ENCODE results near the gene ZNF277.

ZNF277 gene

GRCh38 chr7:112182749-112183148 is 23.7 kb upstream of the ZNF277 start:
- intact Hi-C loops (cut with DNase I): no loop called here
- DNase-seq: peak; percentile 65 to 96 (median 87)

DNA sequence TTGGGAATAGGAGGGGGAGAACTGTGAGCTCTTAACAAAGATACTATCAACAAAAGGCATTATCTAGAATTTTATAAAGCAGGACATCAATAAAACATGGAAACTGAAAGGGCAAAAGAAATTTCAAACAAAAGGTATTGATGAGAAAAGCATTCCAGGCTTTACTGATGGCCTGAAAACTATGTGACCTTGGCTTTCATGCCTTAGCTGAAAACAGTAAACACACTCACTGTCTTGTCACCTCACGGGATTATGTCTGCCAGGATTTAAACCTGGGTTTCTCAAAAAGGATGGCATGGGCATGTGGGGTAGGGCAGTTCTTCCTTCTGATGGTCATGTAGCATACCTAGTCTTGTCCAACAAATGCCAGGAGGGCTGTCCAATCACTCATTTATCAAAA is 23.2 kb upstream of the ZNF277 start:
- no peak for DNase-seq
- intact Hi-C loops (cut with DNase I): no loop called here

DNA sequence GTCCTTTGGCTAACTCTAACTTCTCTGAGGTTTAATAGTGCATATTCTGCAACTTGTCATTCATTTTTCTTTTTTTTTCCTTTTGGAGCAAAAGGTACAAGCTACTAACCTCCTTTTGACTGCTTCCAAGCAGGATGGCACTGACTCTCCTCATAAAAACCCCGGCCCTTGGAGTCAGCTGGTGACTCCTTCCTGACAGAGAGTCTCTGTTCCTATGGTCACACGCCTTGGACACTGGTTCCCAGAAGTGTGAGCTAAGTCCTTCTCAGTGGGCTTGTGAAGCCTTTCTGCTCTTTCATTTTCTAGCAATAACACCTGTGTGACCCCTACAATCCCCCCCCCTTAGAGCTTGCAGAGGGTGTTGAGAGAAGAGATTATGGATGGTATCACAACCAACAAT is 22.0 kb upstream of the ZNF277 start:
- intact Hi-C loops (cut with DNase I): no loop called here
- DNase-seq: peak in 25 of 42 donors; percentile 23 to 81 (median 55)

DNA sequence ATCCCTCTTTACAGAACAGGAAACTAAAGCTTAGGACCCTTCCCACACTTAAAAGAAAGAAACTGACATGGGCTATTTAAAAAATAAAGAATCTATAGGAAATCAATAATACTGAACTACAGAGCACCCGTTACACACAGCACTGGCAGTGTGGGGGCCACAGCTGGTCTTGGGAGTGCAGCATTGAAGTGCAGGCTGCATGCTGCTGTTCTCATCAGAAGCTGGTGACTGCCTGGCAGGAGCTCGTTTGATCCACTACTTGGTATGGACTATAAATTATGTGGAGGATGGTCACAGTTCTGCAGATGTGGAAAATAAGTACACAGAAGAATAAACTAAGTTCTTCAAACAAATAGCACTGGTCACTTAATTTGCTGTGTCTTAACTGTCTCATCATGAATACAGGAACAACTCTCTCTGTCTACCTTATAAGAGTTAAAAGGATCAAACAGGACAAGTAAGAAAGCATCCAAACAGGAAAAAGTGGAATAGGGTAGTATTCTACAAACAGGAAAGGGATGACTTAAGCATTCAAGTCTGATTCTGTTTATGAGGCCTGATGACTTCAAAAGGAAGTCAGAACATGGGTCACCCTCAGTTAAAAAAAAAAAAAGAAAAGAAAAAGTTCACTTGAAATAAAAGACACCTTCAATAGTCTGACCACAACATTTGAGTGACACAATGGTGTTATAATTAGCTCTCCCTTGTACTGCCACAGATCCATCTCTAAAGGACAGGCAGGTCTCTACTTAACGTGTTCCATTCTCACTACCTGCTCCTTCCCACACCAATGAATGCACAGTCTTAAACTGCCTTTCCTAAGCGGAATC is 21.3 kb upstream of the ZNF277 start:
- intact Hi-C loops (cut with DNase I): no loop called here
- peak in 22 of 42 donors; percentile 19 to 70 (median 44) for DNase-seq

DNA sequence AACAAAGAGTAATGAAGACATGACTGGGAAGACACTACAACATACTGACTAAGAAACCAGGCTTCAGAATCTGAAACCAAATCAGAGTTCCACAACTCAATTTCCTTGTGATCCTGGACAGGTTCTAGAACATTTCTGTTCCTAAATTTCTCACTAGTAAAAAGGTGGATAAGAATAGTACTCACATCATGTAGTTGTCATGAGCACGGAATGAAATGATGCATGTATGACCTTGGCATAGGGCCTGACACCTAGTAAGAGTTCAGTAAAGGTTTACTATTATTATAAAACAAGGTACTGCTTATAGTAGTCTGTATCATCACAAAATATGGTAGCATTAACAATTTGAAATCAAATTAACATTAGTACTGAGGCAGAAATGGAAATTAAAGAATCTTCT is 20.2 kb upstream of the ZNF277 start:
- intact Hi-C loops (cut with DNase I): no loop called here
- no peak for DNase-seq

GRCh38 chr7:112188257-112188656 is 18.2 kb upstream of the ZNF277 start:
- intact Hi-C loops (cut with DNase I): no loop called here
- no peak for DNase-seq

DNA sequence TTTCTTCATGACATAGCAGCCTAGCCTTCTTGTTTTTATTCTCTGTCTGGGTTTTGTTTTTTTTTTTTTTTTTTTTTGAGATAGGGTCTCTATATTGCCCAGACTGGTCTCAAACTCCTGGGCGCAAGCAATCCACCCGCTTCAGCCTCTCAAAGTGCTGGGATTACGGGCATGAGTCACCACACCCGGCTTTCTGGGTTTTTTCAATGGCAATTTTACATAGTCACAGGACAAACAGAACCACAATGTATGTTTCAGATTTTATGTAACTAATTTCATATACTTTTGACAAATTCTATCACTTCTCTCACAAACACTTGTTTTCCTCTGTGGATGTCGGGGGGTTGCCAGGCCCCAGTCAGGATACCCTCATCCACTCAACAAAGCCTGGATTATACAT is 16.8 kb upstream of the ZNF277 start:
- intact Hi-C loops (cut with DNase I): no loop called here
- no peak for DNase-seq

GRCh38 chr7:112190120-112190519 is 16.4 kb upstream of the ZNF277 start:
- no peak for DNase-seq
- intact Hi-C loops (cut with DNase I): no loop called here

DNA sequence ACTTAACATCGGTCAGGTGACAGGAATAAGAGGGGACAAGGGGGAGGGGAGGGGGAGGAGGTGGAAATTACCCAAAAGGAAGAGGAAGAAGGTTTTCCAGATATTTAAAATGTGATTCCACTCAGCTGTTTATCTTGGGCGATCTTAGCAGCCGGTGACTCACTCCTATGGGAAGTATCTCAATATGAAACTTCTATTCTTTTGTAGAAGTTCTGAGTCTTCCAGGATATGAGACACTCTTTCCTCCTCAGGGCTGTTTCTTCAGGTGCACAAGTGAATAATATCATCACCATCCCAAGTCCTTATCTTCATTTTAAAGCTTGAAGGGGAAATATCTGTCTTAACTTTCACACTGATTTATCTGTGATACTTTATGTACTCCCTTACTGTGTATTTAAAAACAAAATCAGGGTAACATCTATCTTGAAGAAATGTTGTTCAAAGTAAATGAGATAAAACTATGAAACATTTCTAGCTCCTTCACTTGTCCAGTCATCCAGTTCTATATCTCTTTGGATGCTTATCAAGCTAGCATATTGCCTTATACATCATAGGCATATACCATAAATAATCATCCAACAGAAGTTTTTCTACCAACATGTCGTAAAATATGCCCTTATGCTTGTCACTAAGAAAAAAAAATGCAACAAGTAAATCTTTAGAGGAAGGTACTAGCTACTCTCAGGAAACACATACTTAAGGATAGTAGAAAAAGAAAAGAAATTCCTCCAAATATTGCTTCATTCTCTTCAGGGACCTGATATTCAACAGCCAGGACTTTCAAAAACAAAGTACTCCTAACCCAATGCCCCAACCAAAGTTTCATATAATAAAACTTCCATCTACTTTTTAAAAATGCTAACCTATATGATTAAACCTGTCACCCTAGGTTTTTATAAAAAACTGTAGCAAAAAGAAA is 14.0 kb upstream of the ZNF277 start:
- no peak for DNase-seq
- intact Hi-C loops (cut with DNase I): no loop called here

DNA sequence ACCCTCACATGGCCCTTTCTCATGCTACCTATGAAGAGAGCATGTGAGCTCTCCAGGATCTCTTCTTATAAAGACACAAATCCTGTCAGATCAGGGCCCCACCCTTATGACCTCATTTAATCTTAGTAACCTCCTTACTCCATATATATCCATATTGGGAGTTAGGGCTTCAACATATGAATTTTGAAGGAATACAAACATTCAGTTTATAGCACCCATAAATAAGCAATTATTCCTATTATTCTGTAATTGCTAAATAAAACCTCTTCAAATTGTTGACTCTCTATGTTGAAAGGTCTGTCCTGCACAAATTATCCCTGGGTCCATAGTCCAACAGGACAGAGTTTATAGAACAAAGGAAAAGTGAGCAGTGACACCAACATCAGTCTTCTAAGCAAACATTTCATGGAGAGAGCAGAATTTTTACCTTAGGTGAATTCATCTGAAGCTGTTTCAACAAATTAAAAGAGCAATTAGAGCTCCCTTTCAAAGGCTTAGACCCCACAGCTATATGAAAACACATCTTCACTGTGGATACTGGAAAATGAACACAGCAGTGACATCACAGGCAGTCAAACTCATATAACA is 12.5 kb upstream of the ZNF277 start:
- no peak for DNase-seq
- intact Hi-C loops (cut with DNase I): no loop called here

- DNase-seq: no peak
- intact Hi-C loops (cut with DNase I): no loop called here
Measured at GRCh38 chr7:112195717-112196116, 10.8 kb upstream of the ZNF277 start.

- intact Hi-C loops (cut with DNase I): no loop called here
- no peak for DNase-seq
Measured at GRCh38 chr7:112197322-112197721, 9.2 kb upstream of the ZNF277 start.

- intact Hi-C loops (cut with DNase I): no loop called here
- no peak for DNase-seq
Measured at GRCh38 chr7:112199035-112199655, 7.3 kb upstream of the ZNF277 start.

DNA sequence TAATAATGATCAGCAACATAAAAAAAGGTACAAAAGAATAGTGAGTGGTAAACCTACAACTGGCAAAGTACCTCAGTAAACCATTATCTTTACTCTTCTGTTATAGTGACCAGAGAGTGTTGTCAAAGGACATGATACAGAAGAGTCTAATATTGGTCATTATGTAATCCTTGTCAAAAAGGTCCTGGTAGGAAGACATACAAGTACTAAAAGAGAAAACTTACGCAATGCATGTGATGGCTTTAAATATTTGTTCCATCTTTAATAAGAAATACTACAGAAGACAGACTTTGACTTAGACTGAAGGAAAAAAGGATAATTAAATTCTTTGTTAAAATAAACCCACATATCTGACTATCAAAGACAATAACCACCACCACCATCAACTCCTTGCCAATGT is 6.8 kb upstream of the ZNF277 start:
- DNase-seq: no peak
- intact Hi-C loops (cut with DNase I): loop anchor here (10.0 kb wide), 1 partner anchor 445 kb away; no protein-coding TSS in a partner anchor

GRCh38 chr7:112201411-112201810 is 5.1 kb upstream of the ZNF277 start:
- intact Hi-C loops (cut with DNase I): loop anchor here (10.0 kb wide), 1 partner anchor 447 kb away; no protein-coding TSS in a partner anchor
- DNase-seq: no peak

- no peak for DNase-seq
- intact Hi-C loops (cut with DNase I): loop anchor here (10.0 kb wide), 1 partner anchor 447 kb away; no protein-coding TSS in a partner anchor
Measured at GRCh38 chr7:112201839-112202238, 4.7 kb upstream of the ZNF277 start.

- DNase-seq: peak in 12 of 42 donors; percentile 25 to 70 (median 43)
- intact Hi-C loops (cut with DNase I): loop anchor here (10.0 kb wide), 1 partner anchor 448 kb away; no protein-coding TSS in a partner anchor
Measured at GRCh38 chr7:112202816-112203215, 3.7 kb upstream of the ZNF277 start.

- intact Hi-C loops (cut with DNase I): loop anchor here (10.0 kb wide), 1 partner anchor 449 kb away; no protein-coding TSS in a partner anchor
- no peak for DNase-seq
Measured at GRCh38 chr7:112203365-112203739, 3.1 kb upstream of the ZNF277 start.
